SK-N-DZ (cell line): Measurements from ENCODE around the gene TMPRSS3.

Experiments
- DNase-seq: peaks from one replicate; pipeline ENCODE4 v3.0.0-alpha.2; 2015; ENCODE audit warnings: low spot score

The TMPRSS3 gene

GRCh38 chr21:42373908-42374455 is 21.9 kb downstream of the TMPRSS3 start:
- DNase-seq: no peak

GRCh38 chr21:42373196-42373907 is 22.5 kb downstream of the TMPRSS3 start:
- no peak for DNase-seq

- no peak for DNase-seq
Observed at GRCh38 chr21:42370894-42371654, 24.8 kb downstream of the TMPRSS3 start.

- no peak for DNase-seq
Observed at GRCh38 chr21:42369821-42370220, 26.0 kb downstream of the TMPRSS3 start.

- no peak for DNase-seq
Observed at GRCh38 chr21:42367367-42368165, 28.3 kb downstream of the TMPRSS3 start.

- no peak for DNase-seq
Observed at GRCh38 chr21:42366292-42367010, 29.4 kb downstream of the TMPRSS3 start, which contains the start of gene TFF1. TSS of gene TFF1 (minus strand) at chr21:42366535. CDS start at chr21:42366495, 40 bp downstream.

GRCh38 chr21:42365770-42366169 is 30.1 kb downstream of the TMPRSS3 start:
- DNase-seq: no peak

GRCh38 chr21:42364304-42364865 is 31.5 kb downstream of the TMPRSS3 start:
- DNase-seq: no peak

GRCh38 chr21:42363312-42363711 is 32.5 kb downstream of the TMPRSS3 start:
- DNase-seq: no peak

GRCh38 chr21:42362700-42363099 is 33.2 kb downstream of the TMPRSS3 start:
- no peak for DNase-seq

GRCh38 chr21:42362198-42362597 is 33.7 kb downstream of the TMPRSS3 start:
- no peak for DNase-seq

- DNase-seq: no peak
Observed at GRCh38 chr21:42361286-42361685, 34.6 kb downstream of the TMPRSS3 start.

- DNase-seq: no peak
Observed at GRCh38 chr21:42360317-42360716, 35.5 kb downstream of the TMPRSS3 start.

GRCh38 chr21:42358937-42359336 is 36.9 kb downstream of the TMPRSS3 start:
- DNase-seq: no peak

- DNase-seq: no peak
Observed at GRCh38 chr21:42358261-42358660, 37.6 kb downstream of the TMPRSS3 start.

GRCh38 chr21:42357307-42357706 is 38.5 kb downstream of the TMPRSS3 start:
- DNase-seq: no peak

- DNase-seq: no peak
Observed at GRCh38 chr21:42356650-42357049, 39.2 kb downstream of the TMPRSS3 start.

- DNase-seq: no peak
Observed at GRCh38 chr21:42356046-42356445, 39.8 kb downstream of the TMPRSS3 start.

GRCh38 chr21:42353623-42354022 is 42.2 kb downstream of the TMPRSS3 start:
- no peak for DNase-seq

- no peak for DNase-seq
Observed at GRCh38 chr21:42352441-42353095, 43.3 kb downstream of the TMPRSS3 start.
